Smooth muscle cell of the brain vasculature (primary cell): ENCODE measurements around the gene HOXD9.

Experiments
- DNase-seq: peaks from one replicate; pipeline ENCODE4 v3.0.0-alpha.2; 2012; ENCODE audit warnings: low read depth, low spot score

HOXD9 gene

DNA sequence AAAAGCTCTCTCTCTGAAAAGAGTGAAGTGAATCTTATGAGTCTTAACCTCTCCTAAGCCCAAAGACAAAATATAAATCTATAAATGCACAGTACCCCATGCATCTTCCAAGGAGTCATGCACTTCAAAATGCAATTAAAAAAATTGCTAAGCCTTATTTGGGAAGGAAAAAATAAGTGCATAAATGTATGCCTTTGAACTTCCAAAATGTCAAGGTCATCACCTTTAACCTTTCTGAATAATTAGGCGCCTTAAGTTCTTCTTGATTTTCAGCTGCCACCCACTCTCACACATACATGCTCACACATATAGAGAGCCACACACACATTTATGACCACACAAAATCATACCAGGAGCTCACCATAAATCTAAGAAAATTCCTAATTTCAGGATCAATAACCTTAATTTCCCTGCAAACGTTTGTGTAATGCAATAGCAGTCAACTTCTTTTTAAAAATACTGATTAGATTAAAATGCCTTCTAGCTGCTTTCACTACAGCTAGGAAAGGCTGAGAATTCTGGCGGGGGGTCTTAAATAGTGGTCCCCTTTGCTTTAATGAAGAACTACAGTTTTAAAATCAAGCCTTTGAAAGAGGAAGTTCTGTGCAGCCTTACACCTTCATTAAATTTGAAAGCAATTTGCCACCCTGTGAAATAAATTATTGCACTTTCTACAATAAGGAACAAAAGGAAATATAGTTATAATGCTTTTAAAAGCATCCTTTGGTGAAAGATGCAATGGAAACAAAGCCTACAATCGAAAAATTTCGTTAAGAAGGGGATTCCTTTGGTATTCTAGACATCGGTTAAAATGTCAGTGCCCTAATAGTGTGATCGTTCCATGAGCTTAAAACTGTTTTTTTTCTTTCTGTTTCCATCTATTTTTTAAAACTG, 11.9 kb upstream of the HOXD9 start:
- no peak for DNase-seq

DNA sequence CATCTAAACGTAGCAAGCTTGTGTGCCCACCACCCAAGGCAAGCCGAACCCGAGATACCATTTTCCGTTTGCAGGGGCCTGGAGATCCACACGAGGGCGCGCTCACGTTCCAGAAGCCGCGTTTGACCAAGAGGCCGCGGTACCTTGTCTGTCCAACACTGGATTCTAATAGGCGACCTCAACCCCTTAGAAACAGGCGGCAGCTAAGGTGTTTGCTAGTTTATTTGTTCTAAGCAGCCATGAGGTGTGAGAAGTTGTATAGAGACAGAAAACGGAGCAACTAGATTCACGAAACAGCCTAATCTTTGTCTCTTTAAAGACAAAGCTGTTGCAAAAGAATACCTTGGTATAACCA, 11.2 kb upstream of the HOXD9 start:
- no peak for DNase-seq

DNA sequence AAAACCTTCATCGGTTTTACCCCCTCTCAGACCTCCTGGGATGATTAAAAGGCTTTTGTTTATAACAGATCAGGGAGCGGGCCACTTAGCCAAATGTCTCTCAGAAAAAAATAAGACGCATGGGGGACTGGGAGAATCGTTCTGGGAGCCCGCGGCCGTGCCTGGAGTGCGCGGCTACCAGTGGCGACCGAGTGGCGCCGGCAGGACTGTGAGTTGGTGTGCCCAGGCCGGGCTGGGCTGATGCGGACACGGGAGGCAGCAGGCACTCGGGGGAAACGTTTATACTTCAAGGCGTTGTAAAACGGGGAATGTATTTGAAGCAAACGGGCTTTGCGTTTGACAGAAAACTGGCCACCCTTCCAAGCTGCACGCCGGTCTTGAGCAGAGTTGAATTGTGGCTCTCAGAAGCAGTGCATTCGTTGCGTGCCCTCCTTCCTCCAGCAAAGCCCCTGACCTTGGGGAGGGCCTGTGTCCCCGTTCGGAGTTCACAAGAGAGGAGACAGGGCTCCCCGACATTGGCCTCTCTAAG, 10.6 kb upstream of the HOXD9 start:
- no peak for DNase-seq

DNA sequence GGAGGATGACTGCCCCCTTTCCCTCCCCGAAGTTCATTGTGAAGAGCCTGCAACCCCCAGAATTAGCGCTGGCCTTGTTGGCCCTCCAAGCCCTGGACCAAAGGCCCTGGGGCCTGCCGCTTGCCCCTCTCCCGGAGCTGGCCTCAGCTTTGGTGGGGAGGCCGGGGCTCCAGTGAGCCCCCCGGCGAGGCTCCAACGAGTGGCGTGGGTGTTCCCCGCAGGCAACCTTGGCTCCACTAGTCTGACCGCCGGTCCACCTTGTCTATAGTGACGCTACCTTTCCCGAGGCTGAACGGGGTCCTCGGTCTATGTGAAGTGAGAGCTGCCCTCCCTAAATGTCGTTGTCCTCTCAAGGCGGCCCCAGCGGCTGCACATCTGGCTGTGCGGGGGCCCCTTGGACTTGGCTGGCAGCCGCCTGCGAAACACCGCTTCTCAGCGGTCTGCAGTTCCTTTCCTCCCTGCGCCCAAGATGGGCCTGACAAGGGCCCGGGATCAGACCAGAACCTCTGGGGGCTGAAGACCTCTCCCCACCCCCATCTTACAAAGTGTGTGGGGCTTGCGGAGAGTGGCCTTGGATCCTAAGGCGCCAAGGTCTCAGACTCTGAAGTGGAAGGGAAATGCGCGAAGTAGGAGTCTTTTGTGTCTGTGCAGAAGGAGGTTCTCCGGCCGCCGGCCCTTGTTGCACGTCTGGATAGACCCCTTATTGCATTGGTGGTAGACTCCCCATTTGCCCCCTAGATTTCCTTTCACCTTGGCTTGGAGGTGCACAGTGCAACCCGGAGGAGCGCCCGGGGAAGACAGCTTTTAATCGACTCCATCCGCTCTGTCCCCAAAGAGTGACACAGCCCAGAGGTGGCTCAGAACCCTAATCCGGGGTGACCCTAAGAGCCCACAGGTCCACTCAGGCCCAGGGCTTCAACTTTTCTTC, 9.9 kb upstream of the HOXD9 start:
- no peak for DNase-seq

DNA sequence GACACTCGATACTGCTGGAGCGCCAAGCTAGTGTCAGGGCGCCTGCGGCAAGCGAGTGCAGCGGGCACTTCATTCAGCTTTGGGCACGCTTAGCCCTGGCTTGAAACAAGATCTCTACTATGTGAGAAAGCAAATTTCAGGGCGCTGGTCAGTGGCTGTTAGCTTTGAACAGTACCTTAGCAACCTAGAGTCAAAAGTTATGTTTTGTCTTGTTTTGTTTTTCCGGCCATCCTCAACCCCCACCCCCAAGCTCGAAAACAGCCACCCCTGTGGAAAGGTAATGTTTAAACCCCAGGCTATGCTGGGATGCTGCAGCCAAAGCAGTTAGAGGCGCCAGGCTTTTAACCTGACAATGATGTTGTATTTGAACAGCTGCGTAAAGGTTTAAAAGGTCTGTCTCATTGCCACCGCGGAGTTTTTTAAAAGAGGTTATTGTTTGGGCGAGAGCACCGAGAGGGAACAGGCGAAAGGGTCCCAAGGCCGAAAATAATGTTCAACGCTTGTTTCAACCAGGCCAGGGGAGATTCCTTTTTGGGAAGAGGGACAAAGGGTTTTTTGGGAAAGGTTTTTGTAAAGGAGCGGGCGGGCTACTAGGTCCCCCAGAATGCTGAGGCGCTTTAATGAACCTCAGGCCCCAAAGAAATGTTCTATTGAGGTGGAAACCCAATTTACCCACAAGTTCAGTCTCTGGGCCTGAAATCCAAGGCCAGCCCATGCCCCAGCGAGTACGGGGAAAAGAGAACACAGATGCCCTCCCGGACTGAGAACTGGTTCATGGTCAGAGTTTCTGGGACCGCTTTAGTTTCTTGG, 8.2 kb upstream of the HOXD9 start:
- no peak for DNase-seq

DNA sequence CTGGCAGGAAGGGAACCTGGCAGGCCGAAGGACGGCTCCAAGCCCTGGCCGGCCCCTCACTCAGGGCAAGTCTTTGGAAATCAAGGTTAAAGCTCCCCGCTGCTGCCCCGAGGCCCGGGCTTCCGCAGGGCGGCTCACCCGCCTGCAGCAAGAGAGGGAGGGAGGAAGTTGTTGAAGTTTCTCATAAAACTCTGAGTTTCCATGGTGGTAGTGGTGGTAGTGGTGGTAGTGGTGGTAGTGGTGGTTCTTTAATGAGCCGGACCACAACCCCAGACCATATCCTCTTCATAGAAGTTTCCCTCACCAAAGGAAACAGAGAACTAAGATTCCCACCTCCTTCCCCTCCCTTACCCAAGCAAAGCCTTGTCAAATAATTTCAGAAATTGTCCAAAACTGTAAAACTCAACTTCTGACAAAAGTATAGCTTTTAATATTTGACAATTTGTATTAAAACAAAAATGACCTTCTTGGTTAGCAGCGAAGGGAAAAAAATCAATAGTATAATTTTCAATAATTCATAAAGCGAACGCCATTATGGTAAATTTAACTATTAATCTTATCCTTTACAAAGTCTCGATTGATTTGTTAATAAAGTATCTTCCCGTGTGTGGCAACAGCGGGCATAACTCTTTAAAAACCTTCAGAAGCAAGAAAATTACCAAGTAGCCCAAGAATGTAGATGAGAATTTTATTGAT, 7.4 kb upstream of the HOXD9 start:
- DNase-seq = no peak

DNA sequence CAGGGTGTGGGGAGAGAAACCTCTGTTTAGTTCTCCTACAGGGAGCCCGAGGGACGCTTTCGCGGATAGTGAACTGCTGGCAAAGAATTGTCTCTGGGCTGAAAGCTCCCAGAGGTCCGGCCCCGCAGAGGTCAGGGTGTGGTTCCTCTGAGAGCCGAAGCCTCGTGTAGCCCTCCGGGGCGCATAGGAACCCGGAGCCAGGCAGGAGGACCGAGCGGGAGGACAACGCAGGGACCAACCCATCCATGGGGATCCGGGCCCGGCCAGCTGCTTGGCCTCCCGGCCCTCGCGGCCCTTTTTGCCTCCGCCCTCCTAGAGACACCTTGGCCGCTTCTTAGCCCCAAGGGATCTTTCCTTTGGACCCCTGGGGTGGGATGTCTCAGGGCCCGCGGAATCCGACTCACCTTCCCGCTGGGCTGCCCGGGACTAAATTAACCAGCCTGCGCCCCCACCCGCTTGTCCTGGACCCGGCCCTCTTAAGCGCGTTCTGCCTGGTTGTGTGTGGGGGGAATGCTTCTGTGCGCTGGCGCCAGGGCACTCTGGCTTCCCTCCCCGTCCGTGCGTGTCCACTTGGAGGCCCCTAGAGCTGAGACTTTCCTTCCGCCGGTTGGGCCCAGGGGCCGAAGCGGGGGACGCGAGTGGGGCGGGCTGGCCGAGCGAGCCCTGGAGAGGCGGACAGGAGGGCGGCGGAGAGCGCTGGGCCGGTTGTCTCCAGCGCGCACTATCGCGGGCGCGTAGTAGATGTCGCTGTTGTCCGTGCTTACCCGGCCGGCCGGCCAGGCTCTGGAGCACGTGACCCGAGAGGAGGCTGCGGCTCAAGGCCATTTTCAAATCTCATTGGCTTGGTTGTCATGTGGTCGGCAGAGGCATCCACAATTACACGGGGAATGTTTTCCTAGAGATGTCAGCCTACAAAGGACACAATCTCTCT, 6.4 kb upstream of the HOXD9 start, which contains the start of gene HOXD10:
Gene HOXD10, plus strand, starts transcription at position 896 of the 931 bp plus-strand sequence. CDS start 56 bp downstream, outside the sequence.
- no peak for DNase-seq

DNA sequence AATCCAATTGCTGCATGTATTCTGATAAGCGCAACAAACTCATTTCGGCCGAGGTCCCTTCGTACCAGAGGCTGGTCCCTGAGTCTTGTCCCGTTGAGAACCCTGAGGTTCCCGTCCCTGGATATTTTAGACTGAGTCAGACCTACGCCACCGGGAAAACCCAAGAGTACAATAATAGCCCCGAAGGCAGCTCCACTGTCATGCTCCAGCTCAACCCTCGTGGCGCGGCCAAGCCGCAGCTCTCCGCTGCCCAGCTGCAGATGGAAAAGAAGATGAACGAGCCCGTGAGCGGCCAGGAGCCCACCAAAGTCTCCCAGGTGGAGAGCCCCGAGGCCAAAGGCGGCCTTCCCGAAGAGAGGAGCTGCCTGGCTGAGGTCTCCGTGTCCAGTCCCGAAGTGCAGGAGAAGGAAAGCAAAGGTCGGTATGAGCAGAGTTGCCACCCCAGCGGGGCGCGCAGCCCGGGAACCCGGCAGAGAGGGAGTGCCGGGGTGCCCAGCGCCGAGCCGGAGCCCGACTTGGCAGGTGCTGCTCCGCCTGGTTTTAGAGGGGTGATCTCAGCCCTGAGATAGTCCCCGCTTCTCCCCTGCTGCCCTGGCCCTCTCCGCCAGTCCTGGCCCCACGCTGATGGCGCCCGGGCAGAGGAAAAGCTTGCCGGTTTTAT, 5.2 kb upstream of the HOXD9 start:
- no peak for DNase-seq

DNA sequence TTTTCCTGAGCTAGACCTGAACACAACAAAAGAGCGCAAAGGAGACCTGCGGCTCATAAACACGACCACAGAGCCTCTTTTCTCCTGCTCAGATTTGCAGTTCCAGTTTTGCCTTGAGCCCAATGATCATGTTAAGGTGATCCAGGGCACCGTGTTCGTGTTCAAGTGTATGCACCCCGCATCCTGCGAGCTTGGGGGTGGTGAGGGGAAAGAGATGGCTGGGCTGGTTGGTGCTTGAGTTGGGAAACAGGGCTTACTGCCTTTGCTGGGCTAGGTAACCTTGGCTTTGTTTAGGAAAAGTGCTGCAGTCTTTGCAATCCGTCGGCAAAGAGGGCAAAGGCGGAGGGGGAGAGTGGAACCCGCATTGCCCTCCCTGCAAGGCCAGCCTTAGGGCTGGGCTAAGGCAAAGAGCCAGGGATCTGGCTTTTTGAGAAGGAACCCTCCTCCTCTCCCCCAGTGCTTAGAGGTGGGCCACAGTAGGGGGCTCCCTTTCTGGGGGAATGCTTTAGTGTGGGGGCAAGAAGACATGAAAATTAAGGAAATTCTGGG, 4.6 kb upstream of the HOXD9 start:
- DNase-seq = no peak

DNA sequence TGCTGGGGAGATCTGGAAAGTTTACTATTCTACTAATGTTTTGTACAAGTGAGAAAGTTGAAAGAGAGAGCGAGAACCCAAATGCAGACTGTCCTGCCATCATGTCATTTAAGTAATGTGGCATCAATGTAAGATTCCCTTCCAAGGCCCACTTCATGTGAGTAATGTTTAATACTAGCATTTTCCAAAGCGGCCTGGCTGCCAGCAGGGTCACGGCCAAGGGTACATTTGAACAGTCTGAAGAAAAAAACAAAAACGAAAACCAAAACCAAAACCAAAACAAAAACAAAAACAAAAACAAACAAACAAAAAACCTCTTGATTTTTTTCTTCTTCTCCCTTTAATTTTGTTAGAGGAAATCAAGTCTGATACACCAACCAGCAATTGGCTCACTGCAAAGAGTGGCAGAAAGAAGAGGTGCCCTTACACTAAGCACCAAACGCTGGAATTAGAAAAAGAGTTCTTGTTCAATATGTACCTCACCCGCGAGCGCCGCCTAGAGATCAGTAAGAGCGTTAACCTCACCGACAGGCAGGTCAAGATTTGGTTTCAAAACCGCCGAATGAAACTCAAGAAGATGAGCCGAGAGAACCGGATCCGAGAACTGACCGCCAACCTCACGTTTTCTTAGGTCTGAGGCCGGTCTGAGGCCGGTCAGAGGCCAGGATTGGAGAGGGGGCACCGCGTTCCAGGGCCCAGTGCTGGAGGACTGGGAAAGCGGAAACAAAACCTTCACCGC, 3.7 kb upstream of the HOXD9 start:
- no peak for DNase-seq

DNA sequence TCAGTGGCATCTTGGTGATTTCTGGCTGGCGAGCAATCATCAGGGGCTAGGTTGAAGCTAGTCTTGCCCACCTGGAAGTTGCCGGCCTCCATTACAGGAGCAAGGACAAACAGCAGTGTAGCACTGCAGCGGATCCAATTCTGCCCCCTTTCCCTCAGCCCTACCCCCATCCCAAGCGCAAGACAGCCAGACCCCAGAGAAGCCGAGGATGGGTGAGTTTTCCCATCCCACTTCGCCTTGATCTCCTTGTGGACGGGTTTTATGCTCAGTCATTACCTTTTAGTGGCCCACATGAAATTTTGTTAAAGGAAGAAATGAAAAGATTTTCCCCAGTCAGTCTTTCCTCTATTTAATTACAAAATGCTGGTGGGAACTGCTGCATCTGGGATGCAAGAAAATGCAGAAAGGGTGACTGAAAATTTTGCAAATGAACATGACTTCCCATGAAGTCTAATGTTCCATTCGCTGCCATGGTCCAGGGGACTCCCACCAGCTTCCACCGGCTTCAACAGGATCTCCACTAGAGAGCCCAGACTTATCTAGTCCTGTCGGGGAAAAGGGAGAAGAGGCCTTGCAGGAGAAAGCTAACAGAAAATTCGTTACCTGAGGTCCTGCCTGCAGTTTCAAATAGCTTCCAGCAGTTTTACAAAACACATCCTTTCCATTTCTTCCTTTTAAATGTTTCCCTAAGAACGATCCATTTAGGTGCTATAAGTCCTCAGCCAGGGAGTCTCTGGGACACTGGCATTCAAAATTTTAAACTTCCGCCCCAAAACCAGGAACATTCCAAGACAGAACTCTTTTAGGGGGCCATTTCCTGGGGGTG, 1.9 kb upstream of the HOXD9 start:
- DNase-seq = no peak

DNA sequence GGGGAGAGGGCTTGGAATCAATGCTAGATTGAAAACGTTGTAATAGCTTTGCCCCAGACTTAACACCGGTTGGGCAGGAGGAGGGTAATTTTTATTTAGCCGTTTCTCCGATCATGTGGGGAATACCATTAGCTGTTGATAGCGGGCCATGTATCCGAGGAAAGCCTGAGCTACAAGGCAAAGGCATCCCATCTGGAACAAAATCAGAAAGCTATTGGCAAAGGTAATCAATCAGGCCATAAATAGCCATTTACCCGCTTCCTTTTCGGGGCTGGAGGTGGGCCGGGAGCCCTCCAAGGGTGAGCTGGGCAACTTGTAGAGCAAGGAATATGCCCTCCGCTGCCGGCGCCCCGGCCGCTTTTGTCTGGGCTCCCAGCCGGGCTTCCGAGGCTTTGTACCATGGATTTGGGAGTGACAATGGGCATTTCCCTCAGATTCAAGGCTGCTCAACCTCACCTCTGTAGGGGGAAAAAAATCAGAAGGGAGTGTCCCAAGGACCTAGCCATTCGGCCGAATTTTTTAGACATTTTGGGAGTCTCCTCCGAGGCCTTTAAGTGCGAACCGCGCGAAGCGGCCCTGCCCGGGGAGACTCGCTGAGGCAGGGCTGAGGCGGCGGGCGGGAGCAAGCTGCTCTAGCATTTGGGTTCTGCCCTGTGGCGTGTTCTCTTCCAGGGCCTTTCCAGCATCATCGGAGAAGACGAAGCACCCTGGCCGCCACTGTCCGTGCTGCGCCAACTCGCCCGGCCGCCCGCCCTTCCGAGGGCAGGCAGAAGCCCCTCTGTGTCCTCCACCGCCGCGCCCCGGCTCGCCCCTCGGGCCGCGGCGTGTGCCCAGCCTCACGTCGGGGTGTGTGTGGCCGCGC, 1.1 kb upstream of the HOXD9 start:
- no peak for DNase-seq

DNA sequence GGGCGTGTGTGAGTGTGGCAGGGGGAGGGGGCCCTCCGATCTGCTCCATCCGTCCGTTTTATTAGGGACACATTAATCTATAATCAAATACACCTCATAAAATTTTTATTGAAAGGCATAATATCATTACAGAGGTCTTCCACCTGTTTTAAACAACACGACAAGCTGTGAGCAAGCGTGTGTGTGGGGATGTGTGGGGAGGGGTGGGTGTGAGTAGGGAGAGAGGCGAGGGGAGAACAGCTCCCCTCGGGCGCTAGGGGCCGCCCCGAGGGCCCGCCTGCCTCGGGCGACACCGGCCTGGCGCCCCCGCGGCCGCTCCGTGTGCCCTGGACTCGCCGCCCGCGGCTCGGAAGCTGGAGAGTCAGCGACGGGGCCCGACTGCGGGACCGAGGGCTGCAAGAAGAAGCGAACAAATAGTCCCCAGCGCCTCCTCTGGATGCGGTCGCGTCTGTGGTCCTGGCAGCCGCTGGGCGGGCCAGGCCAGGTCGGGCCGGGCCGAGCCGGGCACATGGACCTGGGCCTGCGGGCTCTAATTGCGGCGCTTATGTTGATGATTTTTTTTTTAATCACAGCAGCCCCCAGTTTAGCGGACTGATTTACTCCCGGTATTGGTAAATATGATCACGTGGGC, 352 bp upstream of the HOXD9 start:
- DNase-seq = no peak

DNA sequence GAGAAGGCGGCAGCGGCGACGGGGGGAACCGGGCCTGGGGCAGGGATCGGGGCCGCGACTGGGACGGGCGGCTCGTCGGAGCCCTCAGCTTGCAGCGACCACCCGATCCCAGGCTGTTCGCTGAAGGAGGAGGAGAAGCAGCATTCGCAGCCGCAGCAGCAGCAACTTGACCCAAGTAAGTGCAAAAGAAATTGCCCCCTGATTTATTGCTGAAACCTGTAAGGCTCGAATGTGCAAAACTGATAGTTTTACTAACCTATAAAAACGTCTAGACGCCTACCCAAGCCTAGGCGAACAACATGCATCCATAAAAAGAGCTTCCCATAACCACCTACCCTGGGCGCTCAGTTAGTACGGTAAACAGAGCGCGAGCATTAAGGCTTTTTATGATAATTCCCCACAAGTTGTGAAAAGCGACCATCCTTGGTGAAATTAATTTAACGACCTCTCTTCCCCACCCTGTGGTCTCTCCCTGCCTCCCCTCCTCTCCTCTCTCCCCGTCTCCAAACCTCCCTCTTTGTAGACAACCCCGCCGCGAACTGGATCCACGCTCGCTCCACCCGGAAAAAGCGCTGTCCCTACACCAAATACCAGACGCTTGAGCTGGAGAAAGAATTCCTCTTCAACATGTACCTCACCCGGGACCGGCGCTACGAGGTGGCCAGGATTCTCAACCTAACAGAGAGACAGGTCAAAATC, 1.0 kb downstream of the HOXD9 start:
- no peak for DNase-seq
